GM12892 (cell line): Measurements from ENCODE around the gene NPAT.
A peak's percentile ranks its signal among the peaks of the same experiment; 100 is the strongest.
"Not testable (repeated sequence)": the region's sequence is repeated elsewhere in the genome, so short reads cannot be mapped to it uniquely, and the experiment has no call there.

Experiments used
- DNase-seq: peaks from one replicate; pipeline ENCODE4 v3.0.0; 2011; ENCODE audit not compliant: insufficient read length
- FAIRE-seq: peaks from 2 replicates; lab custom pipeline; 2011; peaks lifted over from hg19 to GRCh38; lab: Jason Lieb, UNC
- POLR2A ChIP-seq: IDR thresholded peaks from 2 replicates; pipeline ENCODE4 v1.6.1; 2011; ENCODE audit warnings: low read depth, low read length, control low read depth
- POLR2AphosphoS5 ChIP-seq: IDR thresholded peaks from 2 replicates; pipeline ENCODE4 v1.6.1; 2011; ENCODE audit warnings: low read depth, low read length, control low read depth
- TAF1 ChIP-seq: IDR thresholded peaks from 2 replicates; pipeline ENCODE4 v1.6.1; 2011; ENCODE audit warnings: low read depth, mild to moderate bottlenecking, control low read depth, low read length, borderline replicate concordance

Gene NPAT

DNA sequence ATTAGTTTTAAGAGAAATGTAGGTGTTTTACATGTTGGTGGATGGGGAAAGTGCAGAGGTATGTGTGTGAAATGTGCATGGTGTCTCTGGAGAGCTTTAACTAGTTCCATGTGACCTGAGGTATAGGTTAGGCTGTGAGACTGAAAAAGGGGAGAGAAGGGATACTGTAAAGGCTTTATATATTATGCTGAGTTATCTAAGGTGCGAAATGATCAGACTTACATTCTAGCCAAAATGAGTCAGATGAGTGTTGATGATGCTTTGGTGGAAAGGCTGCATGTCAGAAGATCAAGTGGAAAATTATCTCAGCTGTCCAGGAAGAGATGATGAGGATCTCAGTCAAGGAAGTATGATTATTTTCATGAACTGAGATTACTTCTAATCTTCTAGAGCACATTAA lies 85.2 kb downstream of the NPAT start:
- DNase-seq = no peak
- TF ChIP-seq POLR2A = no peak
- no peak for TF ChIP-seq TAF1
- FAIRE-seq = peak; percentile 78

DNA sequence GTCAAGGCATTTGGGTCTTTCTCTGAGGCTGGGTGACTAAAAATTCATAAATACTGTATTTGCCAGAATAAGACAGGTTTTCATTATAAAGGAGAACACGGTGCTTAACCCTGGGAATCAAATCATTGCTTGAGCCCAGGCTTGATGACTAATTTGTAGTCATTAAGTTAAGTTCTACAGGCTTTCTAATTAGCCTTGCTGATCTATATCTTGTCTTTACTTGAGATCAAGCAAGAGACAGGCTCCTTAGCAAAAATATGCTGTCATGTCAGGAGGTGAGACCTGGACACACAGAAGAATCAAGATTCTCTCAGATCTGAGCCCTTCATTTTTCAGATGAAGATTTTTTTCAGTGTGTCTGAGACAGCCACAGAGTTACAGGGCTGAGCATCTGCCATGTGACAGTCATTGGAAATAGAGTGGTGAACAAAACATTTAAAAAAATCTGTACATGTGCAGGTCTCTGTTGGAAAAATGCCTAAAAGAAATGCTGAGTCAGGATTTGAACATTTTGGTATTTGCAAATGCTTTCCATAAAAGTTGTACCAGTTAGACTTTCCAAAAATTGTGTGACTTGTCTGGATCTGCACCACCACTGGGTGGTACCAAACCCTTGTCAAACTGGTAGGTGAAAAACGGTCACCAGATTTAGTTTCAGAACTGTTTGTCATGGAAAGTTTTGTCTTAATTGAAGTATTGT lies 86.4 kb downstream of the NPAT start:
- TF ChIP-seq TAF1 = no peak
- TF ChIP-seq POLR2A = no peak
- TF ChIP-seq POLR2AphosphoS5 = no peak
- FAIRE-seq (peak; percentile 94), DNase-seq (no peak)

DNA sequence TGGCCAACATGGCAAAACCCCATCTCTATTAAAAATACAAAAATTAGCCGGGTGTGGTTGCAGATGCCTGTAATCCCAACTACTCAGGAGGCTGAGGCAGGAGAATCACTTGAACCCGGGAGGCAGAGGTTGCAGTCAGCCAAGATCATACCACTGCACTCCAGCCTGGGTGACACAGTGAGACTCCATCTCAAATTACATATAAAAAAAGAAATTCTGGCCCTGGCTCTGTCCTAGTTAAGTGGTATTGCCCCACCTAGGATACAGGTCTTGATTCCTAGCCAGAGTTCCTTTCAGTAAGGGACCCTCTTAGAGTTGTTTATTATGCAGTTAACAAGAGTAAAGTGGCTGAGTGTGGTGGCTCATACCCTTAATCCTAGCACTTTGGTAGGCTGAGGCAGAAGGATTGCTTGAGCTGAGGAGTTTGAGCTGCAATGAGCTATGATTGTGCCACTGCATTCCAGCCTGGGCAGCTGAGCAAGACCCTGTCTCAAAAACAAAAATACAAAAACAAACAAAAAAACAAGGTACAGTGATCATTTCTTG lies 89.4 kb downstream of the NPAT start:
- FAIRE-seq, DNase-seq: not testable (repeated sequence)

DNA sequence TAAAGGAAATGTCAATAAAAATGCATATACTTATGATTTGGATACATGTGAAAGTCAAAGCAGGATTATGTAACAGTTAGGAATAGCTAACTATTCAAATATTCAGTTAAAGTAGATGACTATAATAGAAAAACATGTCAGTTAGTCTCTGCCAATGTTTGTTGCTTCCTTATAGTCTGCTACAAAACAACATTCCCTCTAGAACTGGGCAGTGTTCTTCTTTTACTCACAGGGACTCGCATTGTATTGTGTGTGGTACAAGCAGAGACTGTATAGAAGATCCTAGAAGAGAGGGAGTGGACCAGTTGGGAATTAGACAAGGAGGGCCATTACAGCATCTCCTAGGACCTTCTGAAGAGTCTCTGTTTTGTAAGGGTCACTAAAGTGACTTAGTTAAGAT lies 90.4 kb downstream of the NPAT start:
- DNase-seq (no peak), FAIRE-seq (no peak)
- TF ChIP-seq TAF1 = no peak
- no peak for TF ChIP-seq POLR2A
- TF ChIP-seq POLR2AphosphoS5 = no peak

DNA sequence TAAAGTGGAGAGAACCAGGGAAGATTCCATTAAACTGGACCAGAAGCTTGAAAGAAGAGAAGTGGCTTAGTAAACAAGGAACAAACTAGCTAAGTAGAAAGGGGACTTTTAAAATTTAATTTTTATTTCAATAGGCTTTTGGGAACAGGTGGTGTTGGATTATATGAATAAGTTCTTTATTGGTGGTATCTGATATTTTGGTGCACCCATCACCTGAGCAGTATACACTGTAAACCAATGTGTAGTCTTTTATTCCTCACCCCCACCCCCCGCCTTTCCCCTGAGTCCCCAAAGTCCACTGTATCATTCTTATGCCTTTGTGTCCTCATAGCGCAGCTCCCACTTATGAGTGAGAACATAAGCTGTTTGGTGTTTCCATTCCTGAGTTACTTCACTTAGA lies 93.7 kb downstream of the NPAT start:
- no peak for DNase-seq
- TF ChIP-seq POLR2AphosphoS5 (no peak), TAF1 (no peak), POLR2A (no peak)
- FAIRE-seq = no peak

DNA sequence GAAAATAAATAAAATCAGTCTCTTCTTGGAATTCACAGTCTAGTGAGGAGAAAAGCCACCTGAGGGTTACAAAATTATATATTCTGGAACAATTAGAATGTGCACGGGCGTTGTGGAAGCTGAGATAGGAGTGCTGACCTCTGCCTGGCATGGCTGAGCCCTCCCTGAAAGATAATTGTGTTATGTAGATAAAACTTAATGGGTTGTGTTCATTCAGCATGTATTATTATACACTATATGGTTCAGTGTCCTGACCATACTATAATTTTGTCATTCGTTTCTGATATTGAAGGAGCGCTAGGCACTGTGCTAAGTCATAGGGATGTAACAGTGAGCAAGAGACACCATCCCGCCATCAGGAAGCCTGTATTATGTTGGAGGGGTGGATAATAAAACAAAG lies 97.3 kb downstream of the NPAT start:
- TF ChIP-seq POLR2A (no peak), TAF1 (no peak), POLR2AphosphoS5 (no peak)
- FAIRE-seq = no peak
- no peak for DNase-seq

DNA sequence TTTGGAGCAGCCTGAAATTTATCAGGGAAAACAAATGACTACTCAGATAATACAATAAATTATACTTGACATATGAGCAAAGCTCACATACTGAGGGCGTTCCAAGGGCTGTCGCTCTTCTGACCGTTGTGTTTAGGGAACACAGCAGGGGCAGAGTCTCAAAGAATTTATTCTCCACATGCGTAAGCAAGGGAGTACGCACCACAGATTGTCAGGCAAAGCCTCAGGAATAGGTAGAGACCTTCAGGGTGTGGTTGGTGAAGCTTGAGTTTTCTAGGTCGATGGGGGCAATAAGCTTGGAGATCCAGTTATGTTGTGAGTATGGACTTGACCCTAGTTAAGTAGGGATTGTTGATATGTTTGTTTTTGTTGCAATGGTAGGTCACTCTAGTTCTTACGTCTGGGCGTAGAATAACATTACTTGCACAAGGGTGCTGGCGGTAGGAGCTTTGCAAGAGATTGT lies 100.2 kb downstream of the NPAT start:
- DNase-seq (no peak), FAIRE-seq (peak; percentile 9)
- TF ChIP-seq POLR2AphosphoS5 = no peak
- TF ChIP-seq TAF1 = no peak
- no peak for TF ChIP-seq POLR2A

DNA sequence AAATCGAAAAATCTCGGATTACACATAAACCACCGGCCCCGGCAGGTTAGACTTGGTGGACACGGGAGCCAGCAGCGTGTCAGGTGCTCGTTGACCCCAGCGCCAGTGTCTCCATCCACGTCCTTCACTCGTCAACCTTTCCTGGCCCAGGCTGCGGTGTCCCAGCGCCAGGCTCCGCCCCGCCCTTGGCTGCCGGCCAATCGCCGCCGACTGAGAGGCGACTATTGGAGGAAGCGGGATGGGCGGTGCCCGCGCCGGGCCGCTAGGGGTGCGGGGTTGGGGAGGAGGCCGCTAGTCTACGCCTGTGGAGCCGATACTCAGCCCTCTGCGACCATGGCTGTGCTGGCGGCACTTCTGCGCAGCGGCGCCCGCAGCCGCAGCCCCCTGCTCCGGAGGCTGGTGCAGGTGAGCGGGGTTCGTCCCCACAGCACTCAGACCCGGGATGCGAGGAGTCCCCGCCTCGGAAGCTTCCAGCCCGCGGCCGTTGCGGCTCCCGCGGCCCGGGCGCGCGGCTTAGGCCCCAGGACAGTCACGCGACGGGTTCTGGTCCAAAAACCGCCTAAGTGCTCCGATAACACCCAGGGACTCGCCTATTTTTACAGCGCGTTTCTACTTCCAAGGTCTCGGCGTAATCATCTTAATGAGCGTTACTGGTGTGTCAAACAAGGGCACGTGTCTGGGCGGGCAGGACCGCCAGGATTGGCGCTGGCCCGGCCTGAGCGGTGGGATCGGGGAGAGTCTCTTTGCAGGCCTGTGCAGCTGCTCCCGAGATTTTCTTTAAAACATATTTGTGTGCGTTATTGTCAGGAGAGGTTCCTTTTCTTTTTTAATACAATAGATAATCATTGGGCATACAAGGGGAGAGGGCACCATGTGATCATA lies 100.9 kb downstream of the NPAT start, which contains the start of gene ACAT1:
Gene ACAT1 (plus strand): TSS at position 294 of the 882 bp plus-strand sequence. CDS start 40 bp downstream, at position 334.
- DNase-seq = peak; percentile 84
- peak; percentile 100 for FAIRE-seq
- TF ChIP-seq POLR2A (peak; percentile 94), POLR2AphosphoS5 (peak; percentile 92), TAF1 (peak; percentile 56; the same call in 1 of the 2 replicates)

DNA sequence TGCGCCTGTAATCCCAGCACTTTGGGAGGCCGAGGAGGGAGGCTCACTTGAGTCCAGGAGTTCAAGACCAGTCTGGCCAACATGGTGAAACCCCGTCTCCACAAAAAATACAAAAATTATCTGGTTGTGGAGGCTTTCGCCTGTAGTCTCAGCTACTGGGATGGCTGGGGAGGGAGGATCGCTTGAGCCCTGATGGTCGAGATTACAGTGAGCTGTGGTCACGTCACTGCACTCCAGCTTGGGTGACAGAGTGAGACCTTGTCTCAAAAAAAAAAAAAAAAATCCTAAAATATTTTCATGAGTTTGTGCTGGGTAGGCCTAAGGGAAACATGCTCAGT lies 101.5 kb downstream of the NPAT start:
- FAIRE-seq, DNase-seq: not testable (repeated sequence)

DNA sequence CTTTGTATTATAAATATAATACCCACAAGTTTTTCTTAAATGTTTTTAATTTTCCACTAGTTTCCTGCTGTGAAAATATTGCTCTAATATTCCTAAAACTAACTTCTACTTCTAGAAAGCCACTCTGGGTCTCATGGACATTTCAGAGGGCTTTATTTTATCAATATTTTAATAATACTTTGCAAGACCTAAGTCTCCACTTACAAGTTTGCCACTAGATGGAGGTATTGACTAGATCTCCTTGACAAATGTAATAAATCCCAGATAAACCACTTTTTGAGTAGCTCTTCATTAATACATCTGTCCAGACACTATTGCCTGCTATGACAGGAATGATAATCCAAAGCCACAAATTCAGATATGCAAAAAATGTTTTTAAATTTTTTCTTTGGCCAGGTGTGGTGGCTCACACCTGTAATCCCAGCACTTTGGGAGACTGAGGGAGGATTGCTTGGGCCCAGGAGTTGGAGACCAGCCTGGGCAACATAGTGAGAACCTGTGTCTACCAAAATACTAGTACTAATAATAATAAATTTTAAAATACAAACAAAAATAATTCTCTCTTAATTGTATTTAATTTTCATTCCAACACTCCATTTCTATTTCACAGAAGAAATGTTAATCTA lies 104.6 kb downstream of the NPAT start:
- no peak for DNase-seq
- peak; percentile 48 for FAIRE-seq
- TF ChIP-seq TAF1 (no peak), POLR2AphosphoS5 (no peak), POLR2A (no peak)

DNA sequence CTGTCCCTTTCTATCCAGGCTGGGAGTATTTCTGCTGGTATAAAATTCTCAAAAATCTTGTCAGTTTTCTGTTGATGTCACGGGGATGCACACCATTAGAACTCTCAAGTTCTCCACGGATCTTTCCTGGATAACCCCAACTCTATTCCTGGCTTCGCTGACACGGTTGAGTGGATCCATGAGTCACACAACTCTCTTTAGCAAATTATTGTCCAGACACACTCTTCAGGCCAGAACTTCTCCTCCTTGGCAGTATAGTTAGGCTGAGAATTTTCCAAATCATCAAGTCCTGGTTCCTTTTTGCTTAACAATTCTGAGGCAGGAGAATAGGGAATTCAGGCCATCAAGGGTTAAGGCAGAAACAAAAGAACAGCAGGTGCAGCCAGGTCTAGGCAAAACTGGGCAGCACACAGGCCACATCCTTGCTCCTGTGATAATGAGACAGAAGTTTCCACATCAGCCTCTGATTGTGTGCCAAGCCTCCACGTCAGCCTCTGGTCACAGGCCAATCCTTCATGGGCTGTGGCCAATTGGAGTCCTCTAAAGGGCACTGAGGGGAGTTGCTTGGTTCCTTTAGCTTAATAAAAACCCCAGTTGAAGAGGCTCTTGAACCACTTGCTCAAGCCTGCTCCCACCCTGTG lies 106.8 kb downstream of the NPAT start:
- peak; percentile 62 for FAIRE-seq
- TF ChIP-seq TAF1 (no peak), POLR2A (no peak), POLR2AphosphoS5 (no peak)
- DNase-seq = no peak

DNA sequence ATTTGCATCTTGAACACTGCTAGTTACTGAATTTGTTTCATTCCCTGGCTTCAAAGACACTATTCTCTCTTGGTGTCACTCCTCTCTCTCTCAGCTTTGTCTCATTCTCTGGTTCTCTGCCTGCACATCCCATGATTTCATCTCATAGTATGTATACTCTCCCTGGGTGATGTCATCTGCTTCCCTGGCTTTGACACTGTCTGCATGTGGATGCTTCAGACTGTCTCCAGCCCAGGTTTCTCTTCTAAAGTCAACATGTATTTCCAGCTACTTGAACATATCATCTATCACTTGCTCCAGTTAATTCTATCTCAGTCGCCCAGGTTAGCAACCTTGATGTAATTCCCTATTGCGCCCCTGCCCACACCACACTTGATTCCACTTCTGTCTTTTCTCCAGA lies 110.4 kb downstream of the NPAT start:
- TF ChIP-seq TAF1 (no peak), POLR2A (no peak), POLR2AphosphoS5 (no peak)
- no peak for DNase-seq
- FAIRE-seq = peak; percentile 30
